Loucy (cell line): ENCODE results near the gene CUX1.

Experiments used
- EZH2phosphoT487 ChIP-seq: fragments of 200-600 bp; IDR thresholded peaks from 2 replicates; pipeline ENCODE4 v1.6.1; 2018; ENCODE audit warnings: antibody characterized with exemption, mild to moderate bottlenecking, moderate library complexity, borderline replicate concordance
- TF ChIP-seq, protein P1 (sequence below): fragments of 200-600 bp; sonication (generic); conservative IDR thresholded peaks from 2 replicates; pipeline ENCODE4 v1.5.1; 2014; ENCODE audit warnings: mild to moderate bottlenecking, antibody characterized with exemption, low read length

DNA sequence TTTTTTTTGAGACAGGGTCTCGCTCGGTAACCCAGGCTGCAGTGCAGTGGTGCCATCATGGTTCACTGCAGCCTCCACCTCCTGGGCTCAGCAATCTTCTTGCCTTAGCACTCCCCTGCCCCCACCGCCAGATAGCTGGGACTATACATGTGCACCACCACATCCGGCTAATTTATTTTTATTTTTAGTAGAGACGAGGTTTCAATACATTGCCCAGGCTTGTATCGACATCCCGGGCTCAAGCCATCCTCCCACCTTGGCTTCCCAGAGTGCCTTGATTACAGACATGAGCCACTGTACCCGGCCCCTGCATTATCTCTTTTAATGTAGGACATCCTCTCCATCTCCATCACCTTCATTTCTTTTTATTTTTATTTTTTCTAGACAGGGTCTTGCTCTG is 213.3 kb downstream of the CUX1 start:
- TF ChIP-seq, protein P1, sequence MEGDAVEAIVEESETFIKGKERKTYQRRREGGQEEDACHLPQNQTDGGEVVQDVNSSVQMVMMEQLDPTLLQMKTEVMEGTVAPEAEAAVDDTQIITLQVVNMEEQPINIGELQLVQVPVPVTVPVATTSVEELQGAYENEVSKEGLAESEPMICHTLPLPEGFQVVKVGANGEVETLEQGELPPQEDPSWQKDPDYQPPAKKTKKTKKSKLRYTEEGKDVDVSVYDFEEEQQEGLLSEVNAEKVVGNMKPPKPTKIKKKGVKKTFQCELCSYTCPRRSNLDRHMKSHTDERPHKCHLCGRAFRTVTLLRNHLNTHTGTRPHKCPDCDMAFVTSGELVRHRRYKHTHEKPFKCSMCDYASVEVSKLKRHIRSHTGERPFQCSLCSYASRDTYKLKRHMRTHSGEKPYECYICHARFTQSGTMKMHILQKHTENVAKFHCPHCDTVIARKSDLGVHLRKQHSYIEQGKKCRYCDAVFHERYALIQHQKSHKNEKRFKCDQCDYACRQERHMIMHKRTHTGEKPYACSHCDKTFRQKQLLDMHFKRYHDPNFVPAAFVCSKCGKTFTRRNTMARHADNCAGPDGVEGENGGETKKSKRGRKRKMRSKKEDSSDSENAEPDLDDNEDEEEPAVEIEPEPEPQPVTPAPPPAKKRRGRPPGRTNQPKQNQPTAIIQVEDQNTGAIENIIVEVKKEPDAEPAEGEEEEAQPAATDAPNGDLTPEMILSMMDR, result no peak
- TF ChIP-seq EZH2phosphoT487, result no peak
